ENCODE measurements around the gene CACNB4.
"Not testable (repeated sequence)": the region's sequence is repeated elsewhere in the genome, so short reads cannot be mapped to it uniquely, and the experiment has no call there.

DNA sequence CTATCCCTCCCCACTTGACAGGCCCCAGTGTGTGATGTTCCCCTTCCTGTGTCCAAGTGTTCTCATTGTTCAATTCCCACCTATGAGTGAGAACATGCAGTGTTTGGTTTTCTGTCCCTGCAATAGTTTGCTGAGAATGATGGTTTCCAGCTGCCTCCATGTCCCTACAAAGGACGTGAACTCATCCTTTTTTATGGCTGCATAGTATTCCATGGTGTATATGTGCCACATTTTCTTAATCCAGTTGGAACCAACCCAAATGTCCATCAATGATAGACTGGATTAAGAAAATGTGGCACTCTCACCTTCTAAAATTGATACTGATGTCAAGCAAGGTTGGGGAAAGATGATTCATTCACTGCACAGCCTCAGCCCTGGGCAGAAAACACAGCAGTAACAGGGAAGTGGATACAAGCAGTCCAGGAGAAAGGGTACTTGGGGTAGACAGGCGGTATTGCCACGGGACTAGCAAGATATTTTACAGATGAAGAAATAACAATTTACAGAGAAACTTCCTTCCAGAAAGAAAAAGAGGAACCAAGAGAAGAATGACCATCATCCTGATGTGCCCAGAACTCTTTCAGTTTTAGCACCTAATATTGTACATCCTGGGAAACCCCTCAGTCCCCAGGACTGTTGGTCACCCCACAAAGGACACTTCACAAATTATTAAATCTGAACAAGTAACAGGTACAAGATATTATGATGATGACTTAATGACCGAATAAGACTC lies 68.1 kb downstream of the CACNB4 start:
- TF ChIP-seq, protein P1, sequence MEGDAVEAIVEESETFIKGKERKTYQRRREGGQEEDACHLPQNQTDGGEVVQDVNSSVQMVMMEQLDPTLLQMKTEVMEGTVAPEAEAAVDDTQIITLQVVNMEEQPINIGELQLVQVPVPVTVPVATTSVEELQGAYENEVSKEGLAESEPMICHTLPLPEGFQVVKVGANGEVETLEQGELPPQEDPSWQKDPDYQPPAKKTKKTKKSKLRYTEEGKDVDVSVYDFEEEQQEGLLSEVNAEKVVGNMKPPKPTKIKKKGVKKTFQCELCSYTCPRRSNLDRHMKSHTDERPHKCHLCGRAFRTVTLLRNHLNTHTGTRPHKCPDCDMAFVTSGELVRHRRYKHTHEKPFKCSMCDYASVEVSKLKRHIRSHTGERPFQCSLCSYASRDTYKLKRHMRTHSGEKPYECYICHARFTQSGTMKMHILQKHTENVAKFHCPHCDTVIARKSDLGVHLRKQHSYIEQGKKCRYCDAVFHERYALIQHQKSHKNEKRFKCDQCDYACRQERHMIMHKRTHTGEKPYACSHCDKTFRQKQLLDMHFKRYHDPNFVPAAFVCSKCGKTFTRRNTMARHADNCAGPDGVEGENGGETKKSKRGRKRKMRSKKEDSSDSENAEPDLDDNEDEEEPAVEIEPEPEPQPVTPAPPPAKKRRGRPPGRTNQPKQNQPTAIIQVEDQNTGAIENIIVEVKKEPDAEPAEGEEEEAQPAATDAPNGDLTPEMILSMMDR (IDR thresholded peaks at IDR 0.05): not testable (repeated sequence)
- TF ChIP-seq POLR2A, POLR2AphosphoS5, EP300 (IDR thresholded peaks at IDR 0.05): not testable (repeated sequence)
